ENCODE results near the gene HLA-DRB1.

Gene HLA-DRB1

DNA sequence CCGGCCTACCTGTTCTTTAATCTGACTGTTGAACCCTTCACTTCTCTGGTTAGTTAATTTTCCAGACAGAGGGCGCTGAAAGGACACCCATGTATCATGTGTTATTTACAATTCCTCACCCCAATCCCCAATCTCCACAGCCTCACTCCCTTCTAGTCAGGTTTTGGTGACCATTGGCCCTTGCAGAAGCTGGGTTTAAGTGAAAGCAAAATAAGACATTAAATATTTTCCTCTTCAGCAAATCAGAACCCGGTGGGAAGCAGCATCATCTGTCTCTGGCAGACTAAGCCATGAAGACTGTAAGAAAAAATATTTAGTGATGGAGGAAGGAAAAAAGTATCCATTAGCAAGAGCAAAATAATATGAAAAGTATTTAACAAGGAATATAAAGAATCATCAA, 38.2 kb upstream of the HLA-DRB1 start:
- TF ChIP-seq, protein P1, sequence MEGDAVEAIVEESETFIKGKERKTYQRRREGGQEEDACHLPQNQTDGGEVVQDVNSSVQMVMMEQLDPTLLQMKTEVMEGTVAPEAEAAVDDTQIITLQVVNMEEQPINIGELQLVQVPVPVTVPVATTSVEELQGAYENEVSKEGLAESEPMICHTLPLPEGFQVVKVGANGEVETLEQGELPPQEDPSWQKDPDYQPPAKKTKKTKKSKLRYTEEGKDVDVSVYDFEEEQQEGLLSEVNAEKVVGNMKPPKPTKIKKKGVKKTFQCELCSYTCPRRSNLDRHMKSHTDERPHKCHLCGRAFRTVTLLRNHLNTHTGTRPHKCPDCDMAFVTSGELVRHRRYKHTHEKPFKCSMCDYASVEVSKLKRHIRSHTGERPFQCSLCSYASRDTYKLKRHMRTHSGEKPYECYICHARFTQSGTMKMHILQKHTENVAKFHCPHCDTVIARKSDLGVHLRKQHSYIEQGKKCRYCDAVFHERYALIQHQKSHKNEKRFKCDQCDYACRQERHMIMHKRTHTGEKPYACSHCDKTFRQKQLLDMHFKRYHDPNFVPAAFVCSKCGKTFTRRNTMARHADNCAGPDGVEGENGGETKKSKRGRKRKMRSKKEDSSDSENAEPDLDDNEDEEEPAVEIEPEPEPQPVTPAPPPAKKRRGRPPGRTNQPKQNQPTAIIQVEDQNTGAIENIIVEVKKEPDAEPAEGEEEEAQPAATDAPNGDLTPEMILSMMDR (IDR thresholded peaks at IDR 0.05; ENCODE audit: extremely low read depth, insufficient read depth, missing control alignments), result no peak
- in situ Hi-C loops (cut with MboI; ENCODE audit: low pct_unique_long_range_greater_than_20kb, low sequenced_read_pairs, unreplicated experiment), result no loop called here
- no peak for DNase-seq (ENCODE audit: low spot score)

DNA sequence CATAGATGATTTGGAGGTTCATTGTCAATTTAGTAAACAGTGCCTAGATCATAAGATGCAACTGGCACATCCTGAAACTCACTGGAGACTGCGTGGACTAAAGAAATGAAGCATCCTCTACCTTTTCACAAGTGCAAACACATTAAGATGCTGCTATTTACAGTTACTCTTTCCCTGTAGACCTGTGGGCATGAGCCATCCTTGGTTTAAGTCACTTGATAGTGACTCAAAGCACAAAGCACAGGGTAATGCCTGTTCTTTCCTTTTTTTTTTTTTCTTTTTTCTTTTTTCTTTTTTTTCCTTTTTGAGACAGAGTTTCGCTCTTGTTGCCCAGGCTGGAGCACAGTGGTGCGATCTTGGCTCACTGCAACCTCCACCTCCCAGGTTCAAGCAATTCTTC, 37.6 kb upstream of the HLA-DRB1 start:
- TF ChIP-seq, protein P1 (IDR thresholded peaks at IDR 0.05; ENCODE audit: extremely low read depth, insufficient read depth, missing control alignments), result no peak
- in situ Hi-C loops (cut with MboI; ENCODE audit: low pct_unique_long_range_greater_than_20kb, low sequenced_read_pairs, unreplicated experiment), result no loop called here
- DNase-seq (ENCODE audit: low spot score), result no peak

- in situ Hi-C loops (cut with MboI; ENCODE audit: low pct_unique_long_range_greater_than_20kb, low sequenced_read_pairs, unreplicated experiment), result no loop called here
These were observed 35.5 kb upstream of the HLA-DRB1 start for GRCh38 chr6:32625137-32625536.

GRCh38 chr6:32624565-32624964, 34.9 kb upstream of the HLA-DRB1 start:
- TF ChIP-seq, protein P1 (IDR thresholded peaks at IDR 0.05; ENCODE audit: extremely low read depth, insufficient read depth, missing control alignments), result no peak
- in situ Hi-C loops (cut with MboI; ENCODE audit: low pct_unique_long_range_greater_than_20kb, low sequenced_read_pairs, unreplicated experiment), result no loop called here
- DNase-seq (ENCODE audit: low spot score), result no peak

More at GRCh38 chr6:32625137-32625536, 35.5 kb upstream of the HLA-DRB1 start:
- TF ChIP-seq, protein P1 (IDR thresholded peaks at IDR 0.05; ENCODE audit: extremely low read depth, insufficient read depth, missing control alignments), result no peak
- DNase-seq (ENCODE audit: low spot score), result no peak

- TF ChIP-seq, protein P1 (IDR thresholded peaks at IDR 0.05; ENCODE audit: extremely low read depth, insufficient read depth, missing control alignments), result no peak
- in situ Hi-C loops (cut with MboI; ENCODE audit: low pct_unique_long_range_greater_than_20kb, low sequenced_read_pairs, unreplicated experiment), result no loop called here
- no peak for DNase-seq (ENCODE audit: low spot score)
These were observed 34.0 kb upstream of the HLA-DRB1 start for GRCh38 chr6:32623693-32624092.

DNA sequence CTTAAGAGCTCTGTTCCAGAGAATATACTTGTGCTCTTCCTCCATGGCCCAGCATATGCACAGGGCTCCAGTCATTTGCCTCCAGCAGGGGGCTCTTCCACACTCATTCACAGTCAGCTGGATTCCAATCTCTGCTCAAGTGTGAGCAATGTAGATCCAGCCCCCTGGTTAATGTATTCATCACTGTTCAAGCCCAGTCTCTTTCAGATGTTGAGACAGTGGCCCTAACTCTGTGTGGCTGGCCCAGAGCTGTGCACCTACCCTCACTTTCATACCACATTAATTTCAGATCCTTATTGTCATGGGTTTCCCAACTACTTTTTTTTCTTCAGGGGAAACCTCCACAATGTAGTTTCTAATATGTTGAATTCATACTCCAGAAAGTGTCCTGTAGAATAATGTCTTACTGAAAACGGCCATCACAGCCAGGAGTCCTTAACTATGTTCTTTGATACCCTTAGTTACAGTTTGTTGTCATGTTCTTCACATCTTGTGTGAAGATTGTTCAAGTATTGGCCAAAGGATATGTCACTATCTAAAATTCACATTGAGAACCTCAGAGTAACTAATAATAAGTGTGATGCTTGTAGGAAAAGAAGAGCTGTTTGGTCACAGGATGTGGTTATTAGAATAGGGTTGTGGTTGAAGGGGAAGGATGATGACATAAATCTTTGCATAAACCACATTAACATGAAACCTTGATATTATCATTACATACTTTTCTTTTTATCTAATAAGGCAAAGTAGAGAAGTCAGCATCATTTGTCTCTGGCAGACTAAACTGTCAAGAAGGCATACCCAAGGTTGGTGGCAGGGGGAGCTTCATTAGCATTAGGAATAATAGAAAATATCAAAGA, 33.1 kb upstream of the HLA-DRB1 start:
- in situ Hi-C loops (cut with MboI; ENCODE audit: low pct_unique_long_range_greater_than_20kb, low sequenced_read_pairs, unreplicated experiment), result no loop called here
- peak; percentile 53 for DNase-seq (ENCODE audit: low spot score)
- TF ChIP-seq, protein P1 (IDR thresholded peaks at IDR 0.05; ENCODE audit: extremely low read depth, insufficient read depth, missing control alignments), result peak; percentile 49

Data from GM13977 (cell line).